Medulla oblongata (tissue), 1 donor: ENCODE measurements around the gene FAM83C.

Experiments
- DNase-seq: peaks from one replicate; pipeline ENCODE4 v3.0.0-alpha.2; 2015; ENCODE audit errors: extremely low spot score

FAM83C gene

DNA sequence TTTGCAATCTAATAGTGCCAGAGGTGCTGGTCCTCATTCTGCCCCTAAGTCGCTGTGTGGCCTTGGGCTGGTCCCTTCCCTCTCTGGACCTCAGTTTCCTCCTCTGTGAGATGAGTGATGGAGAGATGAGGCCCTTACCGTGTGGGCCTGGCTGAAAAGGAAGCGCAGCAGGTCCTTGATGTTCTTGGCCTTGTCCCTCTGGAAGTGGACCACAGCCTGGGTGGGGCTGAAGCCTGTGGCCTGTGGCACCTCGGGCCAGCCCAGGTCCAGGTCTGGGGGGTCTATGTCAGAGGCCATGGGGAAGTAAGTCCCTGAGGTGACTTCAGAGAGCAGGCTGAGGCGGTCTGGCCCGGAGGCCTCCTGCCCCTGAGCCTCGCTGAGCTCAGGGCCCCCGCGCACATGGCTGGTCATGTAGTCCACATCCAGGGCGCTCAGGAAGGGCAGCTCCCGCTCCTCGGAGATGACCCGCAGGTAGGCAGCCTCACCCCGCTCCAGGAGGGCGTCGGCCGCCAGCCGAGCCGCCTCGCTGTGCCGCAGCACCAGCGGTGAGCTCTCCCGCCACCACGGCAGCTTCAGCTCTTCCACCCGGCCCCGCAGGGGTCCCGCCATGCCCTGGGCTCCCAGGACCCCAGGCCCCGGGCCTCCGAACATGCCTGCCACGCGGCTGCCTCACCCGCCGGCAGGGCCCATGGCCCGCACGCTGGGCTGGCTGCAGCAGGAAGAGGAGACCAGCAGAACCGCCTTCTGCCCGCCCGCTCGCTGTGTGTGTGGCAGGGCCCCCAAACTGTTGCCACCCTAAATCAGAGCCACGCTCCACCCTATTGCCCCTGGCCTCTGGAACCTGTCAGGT, at the start of gene FAM83C:
FAM83C (minus strand) TSS at position 772 of the 850 bp plus-strand sequence; CDS start at position 651, 121 bp downstream.
- DNase-seq = no peak

DNA sequence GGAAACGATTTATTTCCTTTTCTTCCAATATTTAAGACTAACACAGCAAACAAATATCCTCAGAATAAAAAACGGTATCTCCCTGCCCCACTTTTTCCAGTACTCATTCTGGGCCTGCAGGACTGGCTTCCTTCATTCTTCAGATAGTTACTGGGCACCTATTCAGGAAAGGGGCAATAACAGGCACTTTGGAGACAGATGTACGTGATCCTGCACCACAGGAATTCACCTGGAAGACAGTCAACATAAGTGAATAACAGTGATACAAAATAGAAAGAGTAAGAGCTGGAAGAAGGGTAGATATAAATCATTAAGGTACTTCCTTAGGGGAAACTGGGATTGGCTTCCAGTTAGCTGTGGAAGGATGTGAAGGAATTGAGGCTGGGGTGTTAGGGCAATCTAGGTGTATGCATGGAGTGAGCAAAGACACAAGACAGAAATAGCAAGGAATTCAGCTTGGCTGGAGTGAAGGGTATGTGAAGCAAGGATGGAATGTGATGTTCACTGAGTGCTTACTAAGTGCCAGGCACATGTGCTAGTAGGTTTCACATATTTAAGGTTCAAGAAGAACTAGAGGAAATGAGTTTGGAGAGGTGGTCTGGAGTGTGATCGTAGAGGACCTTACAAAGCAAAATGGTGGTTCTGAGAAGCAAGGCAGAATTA, 49.3 kb upstream of the FAM83C start:
- DNase-seq = no peak

DNA sequence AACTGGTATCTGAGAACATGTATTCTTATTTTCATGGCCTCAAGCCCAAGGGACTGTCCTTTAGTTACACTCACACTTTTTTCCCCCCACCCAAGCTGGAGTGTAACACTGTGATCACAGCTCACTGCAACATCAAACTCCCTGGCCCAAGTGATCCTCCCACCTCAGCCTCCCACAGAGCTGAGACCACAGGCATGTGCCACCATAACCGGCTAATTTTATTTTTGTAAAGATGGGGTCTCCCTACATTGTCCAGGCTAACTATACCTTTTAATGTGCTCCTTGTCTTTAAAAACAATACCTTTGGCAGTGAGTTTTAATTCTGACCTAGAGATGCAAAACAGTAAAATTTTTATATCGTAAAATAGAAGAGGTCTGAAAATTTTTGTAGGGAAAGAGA, 48.2 kb upstream of the FAM83C start:
- no peak for DNase-seq

DNA sequence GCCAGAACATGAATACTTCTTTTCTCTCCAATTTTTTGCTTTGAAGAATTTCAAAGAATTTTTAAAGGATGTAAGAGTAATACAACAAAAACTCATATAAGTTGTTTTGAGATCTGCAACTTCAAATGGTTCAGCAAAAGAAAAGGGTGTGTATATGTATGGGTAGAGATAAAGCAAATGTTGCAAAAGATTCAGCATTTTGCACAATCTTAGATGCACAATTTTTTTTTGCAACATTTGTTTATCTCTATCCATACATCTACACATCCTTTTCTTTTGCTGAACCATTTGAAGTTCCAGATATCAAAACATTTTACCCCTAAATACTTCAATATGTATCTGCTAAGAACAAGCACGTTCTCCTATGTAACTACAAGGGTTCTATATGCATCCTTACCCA, 47.4 kb upstream of the FAM83C start:
- no peak for DNase-seq

DNA sequence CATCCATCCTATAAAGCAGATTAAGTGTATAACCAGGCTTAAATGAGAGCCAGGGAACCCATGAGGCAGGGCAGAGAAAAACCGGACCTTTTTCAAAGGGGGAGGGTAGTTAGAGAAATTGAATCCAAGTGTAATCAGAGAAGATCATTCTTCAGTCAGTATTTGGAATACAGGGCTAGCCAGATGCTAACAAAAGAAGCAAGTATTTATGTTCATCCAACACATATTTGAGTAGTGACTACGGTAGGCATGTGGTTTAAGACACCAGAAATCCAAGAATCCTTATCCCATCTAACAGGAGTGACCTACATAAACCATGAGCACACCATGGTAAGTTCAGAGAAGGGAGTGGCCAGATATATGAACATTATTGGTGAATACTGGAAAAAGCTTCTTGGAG, 46.8 kb upstream of the FAM83C start:
- DNase-seq = no peak

GRCh38 chr20:35334311-35335101, 42.3 kb upstream of the FAM83C start:
- no peak for DNase-seq

GRCh38 chr20:35333606-35334005, 41.4 kb upstream of the FAM83C start:
- DNase-seq = no peak

GRCh38 chr20:35332540-35333200, 40.4 kb upstream of the FAM83C start:
- no peak for DNase-seq

DNA sequence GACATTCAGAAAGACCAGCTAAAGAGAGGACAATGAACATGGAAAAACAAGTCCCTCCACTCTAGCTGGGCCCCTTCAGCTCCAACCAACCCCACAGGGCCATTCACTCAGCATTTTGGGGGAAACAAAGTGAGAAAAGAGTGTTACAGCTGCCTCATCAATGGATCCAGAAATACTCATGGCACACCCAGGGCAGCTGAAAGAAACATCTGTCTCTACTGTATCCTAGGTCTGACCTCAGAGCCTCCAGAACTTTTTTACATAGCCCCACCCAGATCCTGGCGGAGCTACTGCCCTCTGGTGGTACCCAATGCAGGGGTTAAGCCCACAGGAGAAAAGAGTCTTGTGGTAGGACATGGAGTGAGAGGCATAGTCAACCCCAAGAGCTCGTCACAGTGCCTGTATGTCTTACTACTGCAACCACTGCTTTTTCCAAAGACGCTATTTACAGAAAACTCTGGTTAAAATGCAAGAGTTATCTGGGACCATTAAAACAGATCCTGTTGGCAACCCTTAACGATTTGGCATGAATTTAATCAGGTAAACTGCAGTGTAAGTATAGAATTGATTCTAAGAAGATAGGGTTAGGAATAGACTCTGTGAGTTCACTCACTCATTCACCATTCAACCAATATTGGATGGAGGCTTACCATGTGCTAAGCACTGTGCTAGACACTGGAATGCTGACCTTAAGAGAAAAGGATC, 37.4 kb upstream of the FAM83C start:
- no peak for DNase-seq

GRCh38 chr20:35328689-35329088, 36.5 kb upstream of the FAM83C start:
- DNase-seq = no peak

DNA sequence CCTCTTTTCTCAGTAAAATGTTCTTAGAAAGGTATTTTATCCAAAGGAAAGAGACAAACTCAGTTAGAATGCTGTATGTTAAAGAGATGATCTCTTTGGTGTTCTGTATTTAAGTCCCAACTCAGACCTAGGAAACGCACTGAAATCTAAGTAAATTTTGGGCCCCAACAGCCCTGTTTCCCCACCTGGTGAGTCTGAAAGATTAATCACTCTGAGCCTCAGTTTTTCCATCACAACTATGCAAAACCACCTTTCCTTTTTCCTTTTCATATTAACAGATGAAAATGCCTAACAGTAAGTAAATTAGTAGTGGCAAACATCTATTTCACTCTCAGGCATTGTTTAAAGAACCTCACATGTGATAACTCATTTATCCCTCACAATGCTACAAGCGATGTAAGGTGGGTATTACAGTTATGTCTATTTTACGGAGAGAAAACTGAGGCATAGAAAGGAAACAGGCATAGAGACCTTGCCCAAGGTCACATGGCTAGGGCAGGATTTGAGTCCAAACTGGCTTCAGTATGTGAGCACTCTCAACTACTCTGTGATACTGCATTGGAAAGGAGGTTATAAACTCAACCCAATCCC, 36.0 kb upstream of the FAM83C start:
- no peak for DNase-seq

GRCh38 chr20:35327074-35327976, 35.1 kb upstream of the FAM83C start:
- no peak for DNase-seq

GRCh38 chr20:35326740-35327073, 34.5 kb upstream of the FAM83C start:
- no peak for DNase-seq

GRCh38 chr20:35326021-35326739, 34.0 kb upstream of the FAM83C start:
- DNase-seq = peak; percentile 29

- DNase-seq = no peak
Measured at GRCh38 chr20:35325401-35325800, 33.2 kb upstream of the FAM83C start.

GRCh38 chr20:35320396-35321126, 28.3 kb upstream of the FAM83C start:
- no peak for DNase-seq

DNA sequence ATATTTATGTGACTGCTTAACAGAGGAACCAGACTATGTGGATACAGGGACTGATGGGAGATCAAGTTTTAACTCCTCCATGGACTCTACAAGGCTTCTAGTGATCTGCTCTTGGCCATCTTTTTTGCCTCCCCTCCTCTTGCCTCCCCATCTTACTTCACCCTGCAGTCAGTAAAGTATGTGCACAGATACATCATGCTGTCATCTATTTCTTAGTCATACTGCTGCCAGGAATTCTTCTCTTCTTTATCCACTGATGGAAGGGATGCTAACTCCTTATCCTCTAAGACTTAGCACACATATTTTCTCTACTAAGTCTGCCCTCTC, 27.6 kb upstream of the FAM83C start:
- no peak for DNase-seq

- DNase-seq = no peak
Measured at GRCh38 chr20:35319192-35319870, 27.1 kb upstream of the FAM83C start.
